Activated T-cell treated with anti-CD3 and anti-CD28 coated beads for 1 hour (primary cell): ENCODE measurements around the gene PROX2.

Experiments used
- DNase-seq: peaks from one replicate; pipeline ENCODE4 v3.0.0-alpha.2; 2020; ENCODE audit warnings: low read depth

Gene PROX2

DNA sequence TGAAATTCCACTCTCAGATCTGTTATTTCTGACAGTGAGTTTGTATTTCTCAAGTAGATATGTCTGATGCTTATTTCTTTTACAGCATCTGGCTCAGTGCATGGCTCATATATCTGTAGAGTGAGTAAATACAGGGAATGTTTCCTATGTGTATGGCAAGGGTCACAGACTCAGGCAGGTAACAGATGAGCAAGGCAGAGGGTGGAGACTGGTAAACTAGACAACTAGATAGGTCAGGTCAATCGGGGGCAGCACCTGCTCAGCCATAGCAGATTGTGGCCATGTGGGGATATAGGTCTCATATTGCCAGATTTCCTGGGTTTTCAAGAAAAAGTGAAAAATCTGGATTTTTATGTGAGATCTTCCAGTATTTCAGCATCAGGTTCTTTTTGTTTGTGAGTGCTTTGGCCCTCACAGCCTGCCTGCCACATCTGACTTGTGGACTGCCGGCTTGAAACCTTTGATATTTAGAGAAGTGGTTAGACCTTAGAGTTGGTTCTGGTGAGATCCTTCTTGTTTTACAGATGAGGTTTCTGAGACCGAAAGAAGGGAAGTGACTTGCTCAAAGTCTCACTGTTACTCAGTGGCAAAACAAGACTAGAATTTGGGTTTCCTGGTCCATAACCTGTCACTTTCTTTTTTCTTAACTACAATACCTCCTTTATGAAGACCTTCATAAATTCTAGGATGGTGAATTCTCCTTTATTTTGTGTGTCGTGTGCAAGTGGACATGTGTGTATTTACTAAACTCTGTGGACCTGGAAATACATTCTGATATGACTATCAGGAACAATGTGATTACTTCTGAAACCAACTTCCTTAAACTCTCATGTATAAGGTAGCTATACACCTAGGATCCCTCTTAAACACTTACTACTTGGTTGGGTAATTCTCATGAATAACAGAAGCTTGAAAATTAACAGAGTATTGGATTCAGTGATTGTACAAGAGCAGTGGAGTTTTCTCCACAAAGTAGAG, 34.4 kb downstream of the PROX2 start:
- DNase-seq = no peak

GRCh38 chr14:74840603-74841030, 35.3 kb downstream of the PROX2 start:
- DNase-seq = no peak

DNA sequence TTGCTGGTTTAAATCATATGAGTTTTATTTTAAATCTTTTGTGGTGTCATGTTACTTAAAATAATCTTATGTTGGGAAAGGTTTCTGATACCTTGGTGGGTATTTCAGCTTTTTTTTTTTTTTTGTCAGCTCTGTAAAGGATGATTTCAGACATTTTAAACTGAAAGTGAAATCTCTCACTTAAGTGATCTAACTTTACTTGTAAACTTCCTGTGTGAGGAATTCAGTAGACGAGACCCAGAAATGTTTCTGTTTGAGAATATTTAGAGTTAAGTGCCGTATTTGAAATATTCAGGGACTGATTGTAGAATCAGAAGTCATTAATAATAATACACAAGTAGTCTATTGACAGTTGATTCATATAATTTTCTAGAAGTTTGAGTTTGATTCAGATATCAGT, 37.8 kb downstream of the PROX2 start:
- DNase-seq = no peak

DNA sequence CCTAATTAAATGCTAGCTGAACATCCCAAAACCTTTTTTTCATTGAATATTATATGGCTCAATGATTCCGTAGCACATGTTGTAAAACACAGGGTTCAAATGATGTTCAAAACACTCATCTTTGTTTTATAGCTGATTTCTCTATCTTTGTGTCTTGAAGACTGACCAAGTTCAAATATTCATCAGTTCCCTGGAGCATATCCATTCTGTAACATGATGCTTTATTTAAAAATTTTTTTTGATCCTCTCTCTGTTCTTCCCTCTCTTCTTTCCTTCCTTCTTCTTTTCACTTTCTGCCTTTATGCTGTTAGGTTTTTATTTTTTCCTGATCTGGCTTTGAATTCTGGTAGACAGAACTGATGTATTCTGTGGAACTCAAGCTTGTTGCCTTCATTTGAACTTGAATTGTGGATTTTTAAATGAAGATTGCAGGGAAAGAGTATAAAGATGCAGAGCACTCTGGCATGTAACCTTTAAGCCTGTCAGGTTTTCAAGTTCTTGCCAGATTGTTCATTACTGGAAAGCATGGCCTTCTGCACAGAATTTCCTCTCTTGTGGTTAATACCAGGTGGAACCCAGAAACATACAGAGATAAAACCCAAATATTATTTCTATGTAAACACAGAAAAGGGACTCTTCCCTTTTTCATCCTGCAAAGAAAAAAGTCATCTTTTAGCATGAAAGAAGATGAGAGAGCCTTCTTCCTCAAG, 39.5 kb downstream of the PROX2 start:
- no peak for DNase-seq

DNA sequence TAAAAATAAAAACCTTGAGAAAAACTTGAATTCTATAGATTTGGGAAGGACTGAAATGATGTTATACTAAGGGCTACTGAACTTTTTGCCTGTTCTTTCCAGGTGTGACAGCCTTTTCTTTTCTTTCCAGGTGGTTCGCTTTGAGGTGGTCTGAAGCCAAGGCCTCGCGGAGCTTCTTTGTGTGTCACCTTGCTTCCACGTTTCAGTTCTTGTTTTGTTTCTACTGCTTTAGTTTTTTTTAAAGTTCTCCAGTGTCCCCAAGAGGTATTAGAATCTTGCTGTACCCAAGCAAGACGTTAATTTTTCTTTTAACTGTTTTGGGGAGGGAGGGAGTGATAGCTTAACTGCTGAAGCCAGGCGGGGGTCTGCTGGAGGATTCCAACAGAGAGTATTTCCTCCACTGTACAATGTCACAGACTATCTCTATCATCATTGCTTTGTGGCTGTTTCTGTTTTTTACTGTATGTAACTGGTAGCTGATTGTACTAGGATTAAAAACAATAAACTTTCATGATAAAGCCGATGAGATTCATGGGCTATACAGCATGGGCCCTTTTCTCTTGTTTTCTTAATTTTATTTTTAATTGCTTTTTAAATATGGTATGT, 40.2 kb downstream of the PROX2 start:
- DNase-seq = no peak

- no peak for DNase-seq
Measured at GRCh38 chr14:74834692-74835392, 41.1 kb downstream of the PROX2 start.

- no peak for DNase-seq
Measured at GRCh38 chr14:74832849-74833248, 43.1 kb downstream of the PROX2 start.

- no peak for DNase-seq
Measured at GRCh38 chr14:74829251-74829650, 46.7 kb downstream of the PROX2 start.

GRCh38 chr14:74826574-74826973, 49.4 kb downstream of the PROX2 start:
- no peak for DNase-seq
